GM12878 (cell line): ENCODE results near the gene CCDC117. TPM values are rescaled to one million over a fixed set of nuclear protein-coding genes. Genes with fewer than 3 reads are reported as not detected.

ENCODE experiments used
- ATF7 ChIP-seq: fragments of 450-650 bp; IDR thresholded peaks from 2 replicates; pipeline ENCODE4 v1.6.1; 2016; ENCODE audit warnings: low read depth, mild to moderate bottlenecking
- CHD2 ChIP-seq: IDR thresholded peaks from 2 replicates; pipeline ENCODE4 v1.6.1; 2011; ENCODE audit warnings: low read depth, low read length, improper control_type of control experiment, borderline replicate concordance
- EGR1 ChIP-seq, 2 experiments: IDR thresholded peaks; 1 replicate in 1 of 2; 2 replicates in 1 of 2; pipeline ENCODE4 v1.6.1; 2011 to 2012; ENCODE audit warnings: low read depth in 2 of 2, low read length in 2 of 2, borderline replicate concordance in 1 of 2, mild to moderate bottlenecking in 1 of 2, moderate library complexity in 1 of 2
- IKZF2 ChIP-seq, 2 experiments: fragments of 450-650 bp; IDR thresholded peaks; 2 replicates each; pipeline ENCODE4 v1.6.1; 2017; ENCODE audit warnings: mild to moderate bottlenecking in 2 of 2, moderate library complexity in 2 of 2
- MTA2 ChIP-seq: fragments of 450-650 bp; IDR thresholded peaks from 2 replicates; pipeline ENCODE4 v1.6.1; 2016; ENCODE audit warnings: low read depth, mild to moderate bottlenecking, moderate library complexity
- NRF1 ChIP-seq: conservative IDR thresholded peaks from 2 replicates; pipeline ENCODE4 v1.6.1; 2011; ENCODE audit warnings: mild to moderate bottlenecking, low read depth, low read length, improper control_type of control experiment
- PAX8 ChIP-seq: fragments of 450-650 bp; IDR thresholded peaks from 2 replicates; pipeline ENCODE4 v1.6.1; 2017; ENCODE audit warnings: mild to moderate bottlenecking, moderate library complexity
- POLR2AphosphoS2 ChIP-seq: IDR thresholded peaks from 2 replicates; pipeline ENCODE4 v1.6.1; 2011; ENCODE audit warnings: low read depth, mild to moderate bottlenecking, low read length, improper control_type of control experiment, moderate library complexity
- POLR2AphosphoS5 ChIP-seq: IDR thresholded peaks from 2 replicates; pipeline ENCODE4 v1.6.1; 2011; ENCODE audit warnings: mild to moderate bottlenecking, low read length, inconsistent platforms
- RELA ChIP-seq: fragments of 450-650 bp; IDR thresholded peaks from 2 replicates; pipeline ENCODE4 v1.8.0; 2014; ENCODE audit warnings: borderline replicate concordance; ENCODE audit not compliant: partially characterized antibody
- SMC3 ChIP-seq: IDR thresholded peaks from 2 replicates; pipeline ENCODE4 v1.6.1; 2011; ENCODE audit warnings: low read length, improper control_type of control experiment, borderline replicate concordance
- STAT3 ChIP-seq: IDR thresholded peaks from 2 replicates; pipeline ENCODE4 v1.6.1; 2011; ENCODE audit warnings: low read depth, low read length, improper control_type of control experiment
- TAF1 ChIP-seq: IDR thresholded peaks from 2 replicates; pipeline ENCODE4 v1.6.1; 2011; ENCODE audit warnings: mild to moderate bottlenecking, low read depth, low read length, borderline replicate concordance
- TCF7 ChIP-seq: IDR thresholded peaks from 2 replicates; pipeline ENCODE4 v1.6.1; 2014; ENCODE audit warnings: antibody characterized with exemption, borderline replicate concordance
- polyA plus RNA-seq, 11 experiments: library from polyadenylated mRNA; depleted of rRNA in 4 of 11; unstranded in 6 of 11; stranded (reverse) in 5 of 11; fragments of >200 nt; fragmentation: Nextera tagmentation in 4 of 11; fragmentation: Illumina TruSeq in 1 of 11; extraction: Ambion mirVana in 4 of 11; extraction: Trizol in 1 of 11; gene quantifications; 1 replicate in 1 of 11; 2 replicates in 10 of 11; pipeline versions ENCODE4 v1.2.1 to v1.2.3, GENCODE V29; 2011 to 2016; ENCODE audit warnings: inconsistent platforms in 2 of 11, missing spikeins in 2 of 11, low read depth in 1 of 11
- total RNA-seq, 4 experiments: library from RNA; depleted of rRNA in 3 of 4; stranded (reverse); fragments of >200 nt in 3 of 4; fragmentation: Illumina TruSeq in 1 of 4; extraction: Trizol in 1 of 4; gene quantifications; 2 replicates each; pipeline versions ENCODE4 v1.2.1 to v1.2.3, GENCODE V29; 2013 to 2021
- TF ChIP-seq, protein P1 (sequence below): fragments of 450-650 bp; IDR thresholded peaks from 2 replicates; pipeline ENCODE4 v1.6.1; 2017; ENCODE audit warnings: low read depth, mild to moderate bottlenecking, moderate library complexity
- TF ChIP-seq, protein P2 (sequence below): IDR thresholded peaks from 2 replicates; pipeline ENCODE4 v1.6.1; 2011; ENCODE audit warnings: low read depth, low read length, improper control_type of control experiment, borderline replicate concordance
- TF ChIP-seq, protein P3 (sequence below): IDR thresholded peaks from 2 replicates; pipeline ENCODE4 v1.6.1; 2012; ENCODE audit warnings: mild to moderate bottlenecking, low read depth, low read length
- TF ChIP-seq, protein P4 (sequence below): fragments of 450-650 bp; IDR thresholded peaks from 2 replicates; pipeline ENCODE4 v1.6.1; 2017; ENCODE audit warnings: mild to moderate bottlenecking, moderate library complexity

CCDC117 gene
- total and polyA plus RNA-seq, 10 of the 15 experiments (the other 5 are each of a cell fraction or from before 2014, with no cell fraction given), result 6.3 to 32.2 (median 20.6) TPM

DNA sequence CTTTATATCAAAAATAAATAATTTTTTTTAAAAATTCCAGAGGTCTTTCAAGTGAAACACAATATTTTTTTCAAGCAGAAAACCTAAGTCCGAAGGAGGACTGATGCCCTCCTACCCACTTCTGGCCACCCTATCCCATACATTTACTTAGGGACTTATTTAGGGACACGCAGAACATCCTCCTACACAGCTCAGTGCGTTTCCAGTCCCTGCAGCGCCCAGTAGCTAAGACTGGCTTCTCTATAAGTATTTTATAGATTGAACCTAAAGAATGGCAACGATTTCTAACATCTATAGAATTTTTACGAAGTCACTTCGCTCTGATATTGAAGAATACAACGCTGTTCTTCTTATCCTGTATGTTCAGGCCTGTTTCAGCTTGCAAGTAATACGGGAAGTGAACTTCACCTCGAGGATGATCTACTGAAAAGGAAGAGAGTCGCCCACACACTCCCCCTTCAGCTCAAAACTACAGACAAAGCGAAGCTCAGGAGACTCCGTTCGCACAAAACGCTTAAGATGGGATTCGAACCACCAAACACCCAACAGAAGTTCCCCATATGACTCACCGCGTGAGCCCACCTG lies 31.2 kb upstream of the CCDC117 start (continued):
- TF ChIP-seq, protein P1, sequence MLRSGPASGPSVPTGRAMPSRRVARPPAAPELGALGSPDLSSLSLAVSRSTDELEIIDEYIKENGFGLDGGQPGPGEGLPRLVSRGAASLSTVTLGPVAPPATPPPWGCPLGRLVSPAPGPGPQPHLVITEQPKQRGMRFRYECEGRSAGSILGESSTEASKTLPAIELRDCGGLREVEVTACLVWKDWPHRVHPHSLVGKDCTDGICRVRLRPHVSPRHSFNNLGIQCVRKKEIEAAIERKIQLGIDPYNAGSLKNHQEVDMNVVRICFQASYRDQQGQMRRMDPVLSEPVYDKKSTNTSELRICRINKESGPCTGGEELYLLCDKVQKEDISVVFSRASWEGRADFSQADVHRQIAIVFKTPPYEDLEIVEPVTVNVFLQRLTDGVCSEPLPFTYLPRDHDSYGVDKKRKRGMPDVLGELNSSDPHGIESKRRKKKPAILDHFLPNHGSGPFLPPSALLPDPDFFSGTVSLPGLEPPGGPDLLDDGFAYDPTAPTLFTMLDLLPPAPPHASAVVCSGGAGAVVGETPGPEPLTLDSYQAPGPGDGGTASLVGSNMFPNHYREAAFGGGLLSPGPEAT, result no peak; the same call in 1 of the 2 replicates
- TF ChIP-seq, protein P2, sequence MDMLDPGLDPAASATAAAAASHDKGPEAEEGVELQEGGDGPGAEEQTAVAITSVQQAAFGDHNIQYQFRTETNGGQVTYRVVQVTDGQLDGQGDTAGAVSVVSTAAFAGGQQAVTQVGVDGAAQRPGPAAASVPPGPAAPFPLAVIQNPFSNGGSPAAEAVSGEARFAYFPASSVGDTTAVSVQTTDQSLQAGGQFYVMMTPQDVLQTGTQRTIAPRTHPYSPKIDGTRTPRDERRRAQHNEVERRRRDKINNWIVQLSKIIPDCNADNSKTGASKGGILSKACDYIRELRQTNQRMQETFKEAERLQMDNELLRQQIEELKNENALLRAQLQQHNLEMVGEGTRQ, result no peak
- TF ChIP-seq STAT3 (no peak), PAX8 (no peak), CHD2 (no peak), MTA2 (no peak), TAF1 (no peak; the same call in 1 of the 2 replicates), POLR2AphosphoS5 (no peak), IKZF2 (IDR thresholded peaks at IDR 0.05) (peak; percentile 32 to 40; a peak in 3 of 4 replicates), TCF7 (no peak), POLR2AphosphoS2 (no peak), SMC3 (no peak), ATF7 (peak; percentile 58; the same call in 1 of the 2 replicates), EGR1 (IDR thresholded peaks at IDR 0.05; ENCODE audit: borderline replicate concordance in 1 of 2, low read depth in 2 of 2, low read length in 2 of 2) (peak in 1 of 2 experiments; percentile 82; a peak in 2 of 3 replicates), RELA (no peak), NRF1 (no peak)
- TF ChIP-seq, protein P3, sequence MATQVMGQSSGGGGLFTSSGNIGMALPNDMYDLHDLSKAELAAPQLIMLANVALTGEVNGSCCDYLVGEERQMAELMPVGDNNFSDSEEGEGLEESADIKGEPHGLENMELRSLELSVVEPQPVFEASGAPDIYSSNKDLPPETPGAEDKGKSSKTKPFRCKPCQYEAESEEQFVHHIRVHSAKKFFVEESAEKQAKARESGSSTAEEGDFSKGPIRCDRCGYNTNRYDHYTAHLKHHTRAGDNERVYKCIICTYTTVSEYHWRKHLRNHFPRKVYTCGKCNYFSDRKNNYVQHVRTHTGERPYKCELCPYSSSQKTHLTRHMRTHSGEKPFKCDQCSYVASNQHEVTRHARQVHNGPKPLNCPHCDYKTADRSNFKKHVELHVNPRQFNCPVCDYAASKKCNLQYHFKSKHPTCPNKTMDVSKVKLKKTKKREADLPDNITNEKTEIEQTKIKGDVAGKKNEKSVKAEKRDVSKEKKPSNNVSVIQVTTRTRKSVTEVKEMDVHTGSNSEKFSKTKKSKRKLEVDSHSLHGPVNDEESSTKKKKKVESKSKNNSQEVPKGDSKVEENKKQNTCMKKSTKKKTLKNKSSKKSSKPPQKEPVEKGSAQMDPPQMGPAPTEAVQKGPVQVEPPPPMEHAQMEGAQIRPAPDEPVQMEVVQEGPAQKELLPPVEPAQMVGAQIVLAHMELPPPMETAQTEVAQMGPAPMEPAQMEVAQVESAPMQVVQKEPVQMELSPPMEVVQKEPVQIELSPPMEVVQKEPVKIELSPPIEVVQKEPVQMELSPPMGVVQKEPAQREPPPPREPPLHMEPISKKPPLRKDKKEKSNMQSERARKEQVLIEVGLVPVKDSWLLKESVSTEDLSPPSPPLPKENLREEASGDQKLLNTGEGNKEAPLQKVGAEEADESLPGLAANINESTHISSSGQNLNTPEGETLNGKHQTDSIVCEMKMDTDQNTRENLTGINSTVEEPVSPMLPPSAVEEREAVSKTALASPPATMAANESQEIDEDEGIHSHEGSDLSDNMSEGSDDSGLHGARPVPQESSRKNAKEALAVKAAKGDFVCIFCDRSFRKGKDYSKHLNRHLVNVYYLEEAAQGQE, result no peak
- TF ChIP-seq, protein P4, sequence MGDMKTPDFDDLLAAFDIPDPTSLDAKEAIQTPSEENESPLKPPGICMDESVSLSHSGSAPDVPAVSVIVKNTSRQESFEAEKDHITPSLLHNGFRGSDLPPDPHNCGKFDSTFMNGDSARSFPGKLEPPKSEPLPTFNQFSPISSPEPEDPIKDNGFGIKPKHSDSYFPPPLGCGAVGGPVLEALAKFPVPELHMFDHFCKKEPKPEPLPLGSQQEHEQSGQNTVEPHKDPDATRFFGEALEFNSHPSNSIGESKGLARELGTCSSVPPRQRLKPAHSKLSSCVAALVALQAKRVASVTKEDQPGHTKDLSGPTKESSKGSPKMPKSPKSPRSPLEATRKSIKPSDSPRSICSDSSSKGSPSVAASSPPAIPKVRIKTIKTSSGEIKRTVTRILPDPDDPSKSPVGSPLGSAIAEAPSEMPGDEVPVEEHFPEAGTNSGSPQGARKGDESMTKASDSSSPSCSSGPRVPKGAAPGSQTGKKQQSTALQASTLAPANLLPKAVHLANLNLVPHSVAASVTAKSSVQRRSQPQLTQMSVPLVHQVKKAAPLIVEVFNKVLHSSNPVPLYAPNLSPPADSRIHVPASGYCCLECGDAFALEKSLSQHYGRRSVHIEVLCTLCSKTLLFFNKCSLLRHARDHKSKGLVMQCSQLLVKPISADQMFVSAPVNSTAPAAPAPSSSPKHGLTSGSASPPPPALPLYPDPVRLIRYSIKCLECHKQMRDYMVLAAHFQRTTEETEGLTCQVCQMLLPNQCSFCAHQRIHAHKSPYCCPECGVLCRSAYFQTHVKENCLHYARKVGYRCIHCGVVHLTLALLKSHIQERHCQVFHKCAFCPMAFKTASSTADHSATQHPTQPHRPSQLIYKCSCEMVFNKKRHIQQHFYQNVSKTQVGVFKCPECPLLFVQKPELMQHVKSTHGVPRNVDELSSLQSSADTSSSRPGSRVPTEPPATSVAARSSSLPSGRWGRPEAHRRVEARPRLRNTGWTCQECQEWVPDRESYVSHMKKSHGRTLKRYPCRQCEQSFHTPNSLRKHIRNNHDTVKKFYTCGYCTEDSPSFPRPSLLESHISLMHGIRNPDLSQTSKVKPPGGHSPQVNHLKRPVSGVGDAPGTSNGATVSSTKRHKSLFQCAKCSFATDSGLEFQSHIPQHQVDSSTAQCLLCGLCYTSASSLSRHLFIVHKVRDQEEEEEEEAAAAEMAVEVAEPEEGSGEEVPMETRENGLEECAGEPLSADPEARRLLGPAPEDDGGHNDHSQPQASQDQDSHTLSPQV, result no peak
